ENCODE results near the gene ZNF277. TPM values are rescaled to one million over a fixed set of nuclear protein-coding genes. Genes with fewer than 3 reads are reported as not detected.

The ZNF277 gene
- total RNA-seq, 2 donors from 2014 or later: 27.9 to 41.5 TPM

GRCh38 chr7:112168915-112169314, 37.6 kb upstream of the ZNF277 start:
- H3K4me1 ChIP-seq (ENCODE audit: control insufficient read depth in 1 of 2, low read depth in 2 of 2): peaks cover 0 to 8% of the 10 kb centered on the region in 2 donors
- H3K27ac ChIP-seq: no peak overlapping the region
- H3K36me3 ChIP-seq: no peaks in the 10 kb centered on the region
- no peak overlapping the region for H3K4me3 ChIP-seq
- H3K27me3 ChIP-seq (replicated peaks; ENCODE audit: insufficient read depth): no peaks in the 10 kb centered on the region
- no peak for DNase-seq (ENCODE audit: low spot score)
- no peak for TF ChIP-seq CTCF (IDR thresholded peaks at IDR 0.05)
- no peaks in the 10 kb centered on the region for H3K9me3 ChIP-seq
- no peak for ATAC-seq (ENCODE audit: insufficient number of reproducible peaks, low FRiP score, low read depth)

- Histone ChIP-seq H3K27ac (no peak overlapping the region), H3K27me3 (replicated peaks; ENCODE audit: insufficient read depth) (no peaks in the 10 kb centered on the region), H3K4me1 (ENCODE audit: control insufficient read depth in 1 of 2, low read depth in 2 of 2) (peaks cover 0 to 8% of the 10 kb centered on the region in 2 donors), H3K9me3 (no peaks in the 10 kb centered on the region), H3K4me3 (no peak overlapping the region), H3K36me3 (no peaks in the 10 kb centered on the region)
- DNase-seq (ENCODE audit: low spot score): no peak
- TF ChIP-seq CTCF (IDR thresholded peaks at IDR 0.05): no peak
- no peak for ATAC-seq (ENCODE audit: insufficient number of reproducible peaks, low FRiP score, low read depth)
These were observed 34.8 kb upstream of the ZNF277 start for GRCh38 chr7:112171673-112172072.

- Histone ChIP-seq H3K36me3 (no peaks in the 10 kb centered on the region), H3K27me3 (replicated peaks; ENCODE audit: insufficient read depth) (no peaks in the 10 kb centered on the region), H3K9me3 (no peaks in the 10 kb centered on the region), H3K4me1 (ENCODE audit: control insufficient read depth in 1 of 2, low read depth in 2 of 2) (peaks cover 0 to 8% of the 10 kb centered on the region in 2 donors), H3K27ac (no peak overlapping the region), H3K4me3 (no peak overlapping the region)
- no peak for ATAC-seq (ENCODE audit: insufficient number of reproducible peaks, low FRiP score, low read depth)
- no peak for TF ChIP-seq CTCF (IDR thresholded peaks at IDR 0.05)
- DNase-seq (ENCODE audit: low spot score): no peak
These were observed 33.5 kb upstream of the ZNF277 start for GRCh38 chr7:112172870-112173567.

GRCh38 chr7:112173568-112173905, 33.0 kb upstream of the ZNF277 start:
- Histone ChIP-seq H3K27me3 (replicated peaks; ENCODE audit: insufficient read depth) (no peaks in the 10 kb centered on the region), H3K36me3 (no peaks in the 10 kb centered on the region), H3K9me3 (no peaks in the 10 kb centered on the region), H3K4me3 (no peak overlapping the region), H3K27ac (no peak overlapping the region), H3K4me1 (ENCODE audit: control insufficient read depth in 1 of 2, low read depth in 2 of 2) (peaks cover 0 to 8% of the 10 kb centered on the region in 2 donors)
- ATAC-seq (ENCODE audit: insufficient number of reproducible peaks, low FRiP score, low read depth): no peak
- DNase-seq (ENCODE audit: low spot score): no peak
- TF ChIP-seq CTCF (IDR thresholded peaks at IDR 0.05): no peak

GRCh38 chr7:112174192-112174591, 32.3 kb upstream of the ZNF277 start:
- DNase-seq (ENCODE audit: low spot score) (no peak), ATAC-seq (ENCODE audit: insufficient number of reproducible peaks, low FRiP score, low read depth) (no peak)
- Histone ChIP-seq H3K27me3 (replicated peaks; ENCODE audit: insufficient read depth) (no peaks in the 10 kb centered on the region), H3K9me3 (no peaks in the 10 kb centered on the region), H3K36me3 (no peaks in the 10 kb centered on the region), H3K4me1 (ENCODE audit: control insufficient read depth in 1 of 2, low read depth in 2 of 2) (peaks cover 0 to 8% of the 10 kb centered on the region in 2 donors), H3K4me3 (no peak overlapping the region), H3K27ac (no peak overlapping the region)
- TF ChIP-seq CTCF (IDR thresholded peaks at IDR 0.05): no peak
